ENCODE results near the gene OR52K1.

- no peak for TF ChIP-seq CTCF (IDR thresholded peaks at IDR 0.05; ENCODE audit: insufficient read depth, low read depth, low read length)
- no peak for TF ChIP-seq EZH2 (IDR thresholded peaks at IDR 0.05; ENCODE audit: insufficient read depth, low read length)
These were observed 40.9 kb upstream of the OR52K1 start for GRCh38 chr11:4441515-4441914.

Measured in astrocyte (in vitro differentiated cells and primary cell).